Parathyroid adenoma (tissue), 2 donors: ENCODE results near the gene SPTY2D1.
"Not testable (repeated sequence)": the region's sequence is repeated elsewhere in the genome, so short reads cannot be mapped to it uniquely, and the experiment has no call there.

Experiments used
- H2AFZ ChIP-seq: fragments of 300-600 bp; sonication (generic); one replicate; pipeline ENCODE4 v1.7.0; 2017; ENCODE audit warnings: antibody characterized with exemption, mild to moderate bottlenecking
- H3K27ac ChIP-seq: fragments of 300-600 bp; sonication (generic); one replicate; pipeline ENCODE4 v1.7.0; 2017
- H3K27me3 ChIP-seq: fragments of 300-600 bp; sonication (generic); one replicate; pipeline ENCODE4 v1.7.0; 2017; ENCODE audit warnings: low read length; ENCODE audit not compliant: control insufficient read depth, insufficient read depth
- H3K36me3 ChIP-seq: fragments of 300-600 bp; sonication (generic); one replicate; pipeline ENCODE4 v1.7.0; 2017; ENCODE audit warnings: low read length; ENCODE audit not compliant: control insufficient read depth, insufficient read depth
- H3K4me1 ChIP-seq: fragments of 300-600 bp; sonication (generic); one replicate; pipeline ENCODE4 v1.7.0; 2017; ENCODE audit warnings: control low read depth
- H3K4me2 ChIP-seq: fragments of 300-600 bp; sonication (generic); one replicate; pipeline ENCODE4 v1.7.0; 2017; ENCODE audit warnings: low read length
- H3K4me3 ChIP-seq: fragments of 300-600 bp; sonication (generic); one replicate; pipeline ENCODE4 v1.7.0; 2017; ENCODE audit warnings: low read depth, low read length
- H3K79me2 ChIP-seq: fragments of 300-600 bp; sonication (generic); one replicate; pipeline ENCODE4 v1.7.0; 2017; ENCODE audit warnings: control low read depth
- H3K9ac ChIP-seq: fragments of 300-600 bp; sonication (generic); one replicate; pipeline ENCODE4 v1.7.0; 2017; ENCODE audit warnings: mild to moderate bottlenecking
- H3K9me3 ChIP-seq: fragments of 300-600 bp; sonication (generic); one replicate; pipeline ENCODE4 v1.7.0; 2017; ENCODE audit warnings: low read length; ENCODE audit not compliant: control insufficient read depth
- CTCF ChIP-seq: fragments of 300-600 bp; sonication (generic); IDR thresholded peaks from one replicate; pipeline ENCODE4 v1.7.0; 2017; ENCODE audit warnings: antibody characterized with exemption, mild to moderate bottlenecking
- donor health status: primary hyperparathyroidism.

Gene SPTY2D1

DNA sequence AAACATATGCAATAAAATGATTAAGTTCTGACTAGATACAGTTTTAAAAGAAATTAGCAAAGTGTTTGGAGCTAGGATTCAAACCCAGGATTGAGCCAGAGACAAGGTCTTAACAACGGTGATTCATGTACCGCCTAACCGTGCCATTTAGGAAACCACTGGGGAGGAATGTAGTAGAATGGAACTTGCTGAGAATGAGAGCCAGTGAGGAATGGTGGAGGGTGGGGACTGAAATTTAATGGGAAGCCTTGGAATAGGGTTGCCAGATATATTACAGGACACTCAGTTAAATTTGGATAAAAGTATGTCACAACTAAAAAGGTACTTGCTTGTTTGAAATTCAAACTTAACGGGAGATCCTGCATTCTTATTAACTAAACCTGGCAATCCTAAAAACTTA lies 34.0 kb upstream of the SPTY2D1 start:
- Histone ChIP-seq H3K27me3 (no peaks in the 10 kb centered on the region), H3K27ac (no peak overlapping the region), H3K4me1 (no peaks in the 10 kb centered on the region), H2AFZ (no peak overlapping the region), H3K9ac (no peak overlapping the region), H3K9me3 (no peaks in the 10 kb centered on the region), H3K4me3 (no peak overlapping the region), H3K79me2 (no peaks in the 10 kb centered on the region), H3K4me2 (no peak overlapping the region), H3K36me3 (no peaks in the 10 kb centered on the region)
- TF ChIP-seq CTCF, result no peak

GRCh38 chr11:18665353-18665872 lies 31.3 kb upstream of the SPTY2D1 start:
- H3K9me3 ChIP-seq, H3K9ac ChIP-seq, H3K27me3 ChIP-seq, H3K4me3 ChIP-seq, H3K4me2 ChIP-seq, H3K79me2 ChIP-seq, H3K36me3 ChIP-seq, H3K4me1 ChIP-seq, H3K27ac ChIP-seq, H2AFZ ChIP-seq: not testable (repeated sequence)

DNA sequence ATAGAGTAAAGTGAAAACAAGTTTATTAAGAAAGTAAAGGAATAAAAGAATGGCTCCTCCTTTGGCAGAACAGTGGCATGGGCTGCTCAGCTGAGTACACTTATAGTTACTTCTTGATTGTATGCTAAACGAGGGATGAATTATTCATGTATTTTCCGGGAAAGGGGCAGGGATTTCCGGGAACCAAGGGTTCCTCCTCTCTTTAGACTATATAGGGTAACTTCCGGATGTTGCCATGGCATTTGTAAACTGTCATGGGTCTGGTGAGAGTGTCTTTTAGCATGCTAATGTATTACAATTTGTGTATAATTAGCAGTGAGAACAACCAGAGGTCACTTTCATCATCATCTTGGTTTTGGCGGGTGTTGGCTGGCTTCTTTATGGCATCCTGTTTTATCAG lies 23.5 kb upstream of the SPTY2D1 start:
- no peak overlapping the region for H3K27ac ChIP-seq
- TF ChIP-seq CTCF, result no peak
- no peak overlapping the region for H2AFZ ChIP-seq
- no peak overlapping the region for H3K4me2 ChIP-seq
- H3K79me2 ChIP-seq, result no peaks in the 10 kb centered on the region
- no peak overlapping the region for H3K4me3 ChIP-seq
- H3K9ac ChIP-seq, result no peak overlapping the region
- H3K4me1 ChIP-seq, result no peaks in the 10 kb centered on the region
- H3K9me3 ChIP-seq, result no peaks in the 10 kb centered on the region
- H3K27me3 ChIP-seq, result no peaks in the 10 kb centered on the region
- no peaks in the 10 kb centered on the region for H3K36me3 ChIP-seq

- Histone ChIP-seq H3K36me3 (no peaks in the 10 kb centered on the region), H3K79me2 (no peaks in the 10 kb centered on the region), H3K27ac (no peak overlapping the region), H2AFZ (no peak overlapping the region), H3K9me3 (no peaks in the 10 kb centered on the region), H3K27me3 (no peaks in the 10 kb centered on the region), H3K4me1 (no peaks in the 10 kb centered on the region), H3K9ac (no peak overlapping the region), H3K4me2 (no peak overlapping the region), H3K4me3 (no peak overlapping the region)
- TF ChIP-seq CTCF, result no peak
Measured at GRCh38 chr11:18650859-18651557, 16.9 kb upstream of the SPTY2D1 start.

DNA sequence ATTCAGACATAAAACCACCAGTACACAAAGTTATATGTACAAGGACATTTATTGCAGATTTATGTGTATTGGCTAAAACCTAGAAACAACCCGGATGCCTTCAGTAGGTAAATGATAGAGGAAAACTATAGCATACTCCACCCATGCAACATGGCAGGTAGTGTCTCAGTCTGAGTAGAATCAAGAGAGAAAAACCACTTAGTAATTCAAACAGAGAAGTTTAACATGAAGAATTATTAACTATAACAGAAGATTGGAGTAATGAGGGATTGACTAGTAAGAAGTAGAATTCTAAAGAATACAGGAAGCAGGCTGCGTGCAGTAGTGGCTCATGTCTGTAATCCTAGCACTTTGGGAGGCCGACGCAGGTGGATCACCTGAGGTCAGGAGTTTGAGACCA lies 16.2 kb upstream of the SPTY2D1 start:
- Histone ChIP-seq H2AFZ (no peak overlapping the region), H3K27me3 (no peaks in the 10 kb centered on the region), H3K9ac (no peak overlapping the region), H3K79me2 (no peaks in the 10 kb centered on the region), H3K4me3 (no peak overlapping the region), H3K4me1 (no peaks in the 10 kb centered on the region), H3K9me3 (no peaks in the 10 kb centered on the region), H3K4me2 (no peak overlapping the region), H3K27ac (no peak overlapping the region), H3K36me3 (no peaks in the 10 kb centered on the region)
- TF ChIP-seq CTCF, result no peak

- not testable (repeated sequence) for H3K27me3 ChIP-seq, H3K27ac ChIP-seq, H3K4me2 ChIP-seq, H3K4me3 ChIP-seq, H2AFZ ChIP-seq, H3K9me3 ChIP-seq, H3K4me1 ChIP-seq, H3K79me2 ChIP-seq, H3K9ac ChIP-seq, H3K36me3 ChIP-seq
Measured at GRCh38 chr11:18643034-18643433, 8.9 kb upstream of the SPTY2D1 start.
